VCaP (cell line): ENCODE measurements around the gene AOAH.

Source experiments
- H3K27ac ChIP-seq: fragments of 450-650 bp; 2 replicates; pipeline ENCODE4 v1.5.1; 2017
- CTCF ChIP-seq: fragments of 450-650 bp; conservative IDR thresholded peaks from 2 replicates; pipeline ENCODE4 v1.5.1; 2017; ENCODE audit warnings: mild to moderate bottlenecking, moderate library complexity

Gene AOAH

GRCh38 chr7:36614959-36615358 lies 109.3 kb downstream of the AOAH start:
- no peak overlapping the region for H3K27ac ChIP-seq
- TF ChIP-seq CTCF, result no peak

- TF ChIP-seq CTCF, result no peak
- H3K27ac ChIP-seq, result no peak overlapping the region
Measured at GRCh38 chr7:36613031-36613614, 111.2 kb downstream of the AOAH start.

GRCh38 chr7:36611703-36612102 lies 112.6 kb downstream of the AOAH start:
- no peak overlapping the region for H3K27ac ChIP-seq
- TF ChIP-seq CTCF, result no peak

- TF ChIP-seq CTCF, result no peak
- H3K27ac ChIP-seq, result no peak overlapping the region
Measured at GRCh38 chr7:36607721-36608095, 116.6 kb downstream of the AOAH start.

GRCh38 chr7:36606976-36607720 lies 117.1 kb downstream of the AOAH start:
- no peak for TF ChIP-seq CTCF
- no peak overlapping the region for H3K27ac ChIP-seq

GRCh38 chr7:36606153-36606975 lies 117.9 kb downstream of the AOAH start:
- no peak for TF ChIP-seq CTCF
- peak overlapping the region; percentile 37 for H3K27ac ChIP-seq
